K562 (cell line): ENCODE data around the gene METTL25B. TPM values are rescaled to one million over a fixed set of nuclear protein-coding genes. Genes with fewer than 3 reads are reported as not detected.

Experiments
- CLOCK ChIP-seq: fragments of 250-450 bp; sonication (Bioruptor Pico); IDR thresholded peaks from 2 replicates; pipeline ENCODE4 v1.4.0; 2020; ENCODE audit warnings: mild to moderate bottlenecking, moderate library complexity, borderline replicate concordance
- EP400 ChIP-seq: fragments of 450-650 bp; IDR thresholded peaks from 2 replicates; pipeline ENCODE4 v1.6.1; 2017; ENCODE audit warnings: antibody characterized with exemption, mild to moderate bottlenecking, moderate library complexity
- GATAD2B ChIP-seq: fragments of 450-650 bp; IDR thresholded peaks from 2 replicates; pipeline ENCODE4 v1.6.1; 2017; ENCODE audit warnings: mild to moderate bottlenecking, borderline replicate concordance
- HEY1 ChIP-seq: fragments of 250-450 bp; sonication (Bioruptor Pico); IDR thresholded peaks from 2 replicates; pipeline ENCODE4 v1.5.0; 2020; ENCODE audit warnings: mild to moderate bottlenecking, moderate library complexity, borderline replicate concordance
- ILF3 ChIP-seq: fragments of 450-650 bp; IDR thresholded peaks from 2 replicates; pipeline ENCODE4 v1.6.1; 2018; ENCODE audit warnings: antibody characterized with exemption, mild to moderate bottlenecking, moderate library complexity, borderline replicate concordance
- KHSRP ChIP-seq: fragments of 450-650 bp; IDR thresholded peaks from 2 replicates; pipeline ENCODE4 v1.6.1; 2017
- MEF2D ChIP-seq: conservative IDR thresholded peaks from 2 replicates; pipeline ENCODE4 v1.6.1; 2016; ENCODE audit warnings: low read depth, missing genetic modification characterization, missing compliant biosample characterization
- NCOA1 ChIP-seq: fragments of 450-650 bp; IDR thresholded peaks from 2 replicates; pipeline ENCODE4 v1.6.1; 2016; ENCODE audit warnings: low read depth
- NR2C2 ChIP-seq, 2 experiments: fragments of 200-800 bp in 1 of 2; sonication (Bioruptor generic) in 1 of 2; sonication (generic) in 1 of 2; formaldehyde crosslinking in 1 of 2; IDR thresholded peaks; 2 replicates each; pipeline versions ENCODE4 v1.6.1 to v1.8.0; 2016 to 2022; ENCODE audit warnings: mild to moderate bottlenecking in 1 of 2, missing compliant biosample characterization in 1 of 2, missing genetic modification characterization in 1 of 2, missing genetic modification reagents in 1 of 2
- SRSF1 ChIP-seq: fragments of 200-400 bp; formaldehyde crosslinking; IDR thresholded peaks from 2 replicates; pipeline ENCODE4 v1.6.1; 2017; ENCODE audit warnings: mild to moderate bottlenecking, low read depth, low read length, moderate library complexity
- TAL1 ChIP-seq: fragments of 450-650 bp; IDR thresholded peaks from 2 replicates; pipeline ENCODE4 v1.6.1; 2016; ENCODE audit warnings: mild to moderate bottlenecking
- THAP12 ChIP-seq: fragments of 250-450 bp; sonication (Bioruptor Pico); IDR thresholded peaks from 2 replicates; pipeline ENCODE4 v1.9.0; 2021; ENCODE audit warnings: mild to moderate bottlenecking, inconsistent platforms
- TRIM24 ChIP-seq, 2 experiments: fragments of 450-650 bp; IDR thresholded peaks; 2 replicates each; pipeline ENCODE4 v1.6.1; 2016
- ZBTB49 ChIP-seq: sonication (generic); formaldehyde crosslinking; IDR thresholded peaks from 2 replicates; pipeline ENCODE4 v1.8.0; 2022; ENCODE audit warnings: missing genetic modification reagents, mild to moderate bottlenecking, borderline replicate concordance
- ZBTB7A ChIP-seq: IDR thresholded peaks from 2 replicates; pipeline ENCODE4 v1.6.1; 2011; ENCODE audit warnings: low read depth, mild to moderate bottlenecking, low read length, moderate library complexity, borderline replicate concordance; ENCODE audit not compliant: control insufficient read depth
- ZNF764 ChIP-seq: fragments of 250-450 bp; sonication (Bioruptor Pico); IDR thresholded peaks from 2 replicates; pipeline ENCODE4 v1.4.0; 2020; ENCODE audit warnings: low read depth, mild to moderate bottlenecking, moderate library complexity
- ZZZ3 ChIP-seq: fragments of 450-650 bp; IDR thresholded peaks from 2 replicates; pipeline ENCODE4 v1.6.1; 2016; ENCODE audit warnings: antibody characterized with exemption, mild to moderate bottlenecking, moderate library complexity
- polyA plus RNA-seq, 8 experiments: library from polyadenylated mRNA; depleted of rRNA in 4 of 8; stranded (reverse) in 5 of 8; unstranded in 3 of 8; fragments of >200 nt; fragmentation: Nextera tagmentation in 2 of 8; fragmentation: Illumina TruSeq in 1 of 8; extraction: Ambion mirVana in 2 of 8; extraction: Trizol in 1 of 8; gene quantifications; 2 replicates each; pipeline versions ENCODE4 v1.2.1 to v1.2.3, GENCODE V29; 2011 to 2014; ENCODE audit warnings: inconsistent platforms in 1 of 8, missing spikeins in 1 of 8
- total RNA-seq, 7 experiments: library from RNA; depleted of rRNA in 6 of 7; stranded (reverse); fragments of >200 nt in 6 of 7; fragmentation: Illumina TruSeq in 2 of 7; extraction: Trizol in 2 of 7; gene quantifications; 2 replicates each; pipeline versions ENCODE4 v1.2.1 to v1.2.3, GENCODE V29; 2011 to 2021; ENCODE audit warnings: low replicate concordance in 1 of 7

Gene METTL25B
- total and polyA plus RNA-seq, 9 of the 15 experiments (the other 6 are each of a cell fraction or from before 2014, with no cell fraction given): 7.7 to 48.3 (median 33.1) TPM

GRCh38 chr1:156746728-156747631, 18.7 kb downstream of the METTL25B start (continued):
- TF ChIP-seq NR2C2 (CRISPR knock-in tag; IDR thresholded peaks at IDR 0.05) (no peak), NR2C2 (tag; IDR thresholded peaks at IDR 0.05) (peak; percentile 81; the same call in 1 of the 2 replicates), THAP12 (no peak), CLOCK (CRISPR knock-in tag) (no peak), GATAD2B (peak; percentile 82), TAL1 (no peak), MEF2D (tag) (no peak), SRSF1 (no peak), KHSRP (no peak), HEY1 (CRISPR knock-in tag) (no peak), ZZZ3 (no peak), ILF3 (no peak), ZNF764 (CRISPR knock-in tag) (no peak), EP400 (peak; percentile 64), TRIM24 (IDR thresholded peaks at IDR 0.05) (no peak), ZBTB7A (peak; percentile 64; the same call in 1 of the 2 replicates), NCOA1 (no peak), ZBTB49 (CRISPR knock-in tag) (no peak)
